GM21786 (cell line): ENCODE results near the gene EHMT2.
"Not testable (repeated sequence)": the region's sequence is repeated elsewhere in the genome, so short reads cannot be mapped to it uniquely, and the experiment has no call there.

Experiments
- ATAC-seq: cut with Tn5 transposase; IDR thresholded peaks from one replicate; pipeline ENCODE4 v1.9.1; 2021; ENCODE audit not compliant: unreplicated experiment

EHMT2 gene

DNA sequence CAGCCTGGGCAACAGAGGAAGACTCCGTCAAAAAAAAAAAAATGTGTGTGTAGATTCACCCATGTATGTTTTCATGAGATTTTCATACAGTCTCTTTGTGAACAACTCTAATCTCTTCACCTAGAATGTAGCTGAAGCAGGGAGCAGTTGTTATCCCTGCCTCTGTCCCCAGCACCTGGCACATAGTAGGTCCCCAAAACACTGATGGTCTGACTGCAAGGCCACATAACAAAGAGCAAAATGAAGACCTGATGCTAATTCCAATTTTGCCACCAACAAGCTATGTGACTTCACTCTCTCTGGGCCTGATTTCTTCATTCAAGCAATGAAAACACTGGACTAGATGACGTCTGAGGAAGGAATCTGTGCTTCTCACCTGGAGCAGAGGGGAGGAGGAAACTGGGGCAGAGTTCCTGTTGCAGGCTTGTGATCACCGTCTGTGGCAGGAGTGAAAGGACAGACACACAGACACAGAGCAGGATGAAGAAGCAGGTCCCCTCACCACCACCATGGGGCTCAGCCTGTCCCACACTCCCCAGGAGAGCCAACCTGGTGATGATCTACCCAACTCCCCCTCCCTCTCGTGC, 23.3 kb downstream of the EHMT2 start:
- ATAC-seq, result no peak

DNA sequence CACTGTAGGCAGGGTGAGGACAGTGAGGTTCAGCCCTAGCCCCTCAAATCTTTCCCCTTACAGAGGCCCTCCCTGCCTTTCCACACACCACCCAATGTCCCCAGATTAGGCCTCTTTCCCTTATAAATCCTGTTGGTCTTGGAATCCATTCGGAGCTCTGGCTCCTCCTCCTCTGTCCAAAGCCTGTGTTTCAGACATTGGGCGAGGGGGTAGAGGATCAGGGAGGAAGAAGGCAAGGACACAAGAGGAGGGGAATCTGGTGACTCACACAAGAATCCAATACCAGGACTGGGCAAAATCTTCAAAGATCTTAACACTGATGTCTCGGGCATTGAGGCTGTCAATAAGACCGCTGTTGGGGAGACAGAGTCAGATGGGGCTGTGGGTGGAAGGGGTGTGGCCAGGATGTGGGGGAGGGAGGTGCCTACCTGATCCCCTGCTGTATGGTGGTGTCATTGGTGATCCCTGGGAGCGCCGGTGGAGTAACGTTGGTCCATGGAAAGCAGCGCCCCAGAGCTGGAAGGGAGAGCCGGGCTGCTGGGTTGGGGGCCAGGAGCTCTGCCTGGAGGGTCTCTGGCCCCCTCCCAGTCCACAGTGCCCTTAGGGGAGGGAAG, 26.3 kb downstream of the EHMT2 start:
- no peak for ATAC-seq

DNA sequence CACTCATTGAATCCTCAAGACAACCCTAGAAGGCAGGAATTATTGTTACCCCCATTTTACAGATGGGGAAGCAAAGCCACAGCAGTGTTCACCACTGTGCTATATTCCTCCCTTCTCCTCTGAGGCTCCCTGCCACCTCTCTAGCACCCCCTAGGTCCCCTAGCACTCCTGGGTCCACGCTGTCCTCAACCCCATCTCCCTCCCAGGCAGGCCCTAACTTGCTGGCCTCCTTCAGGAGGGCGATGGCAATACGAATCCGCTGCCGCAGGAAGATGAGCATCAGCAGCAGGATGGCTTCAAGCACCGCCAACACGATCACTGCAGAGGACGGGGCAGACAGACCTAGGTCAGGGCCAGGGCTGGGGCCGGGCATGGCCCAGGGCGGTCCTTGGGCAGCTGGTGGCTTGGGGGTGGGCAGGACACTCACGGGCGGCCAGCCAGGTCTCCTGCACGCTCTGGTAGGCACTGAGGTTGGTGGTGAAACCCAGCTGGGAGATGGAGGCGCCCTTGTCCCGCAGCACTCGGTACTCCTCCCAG, 27.0 kb downstream of the EHMT2 start:
- no peak for ATAC-seq

DNA sequence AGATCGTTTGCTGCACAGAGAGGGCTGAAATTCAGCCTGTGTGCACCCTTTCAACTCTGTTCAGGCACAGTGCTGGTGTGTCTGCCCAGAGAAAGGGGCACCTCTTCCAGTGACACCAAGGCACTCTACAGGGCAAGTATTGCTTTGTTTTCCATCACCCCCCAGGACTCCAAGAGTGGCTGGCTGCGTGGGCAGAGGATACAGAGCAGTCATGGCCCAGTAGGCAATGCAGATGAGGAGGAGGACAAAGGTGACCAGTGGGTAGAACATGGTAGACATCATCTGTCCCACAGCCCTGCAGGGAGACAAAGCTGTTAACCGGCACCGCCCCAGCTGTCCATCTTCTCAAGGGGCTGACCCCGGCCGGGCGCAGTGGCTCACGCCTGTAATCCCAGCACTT, 28.2 kb downstream of the EHMT2 start:
- no peak for ATAC-seq

DNA sequence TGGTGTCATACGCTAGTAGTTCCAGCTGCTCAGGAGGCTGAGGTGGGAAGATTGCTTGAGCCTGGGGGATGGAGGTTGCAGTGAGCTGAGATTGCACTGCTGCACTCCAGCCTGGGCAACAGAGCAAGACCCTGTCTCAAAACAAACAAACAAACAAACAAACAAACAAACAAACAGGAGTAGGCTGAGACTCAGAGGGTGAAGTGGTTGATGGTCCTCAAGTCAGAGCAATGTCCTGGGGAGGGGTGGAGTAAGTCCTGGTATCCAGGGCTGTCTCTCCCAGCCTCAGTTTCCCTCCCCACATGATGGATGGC, 28.9 kb downstream of the EHMT2 start:
- ATAC-seq, result not testable (repeated sequence)

DNA sequence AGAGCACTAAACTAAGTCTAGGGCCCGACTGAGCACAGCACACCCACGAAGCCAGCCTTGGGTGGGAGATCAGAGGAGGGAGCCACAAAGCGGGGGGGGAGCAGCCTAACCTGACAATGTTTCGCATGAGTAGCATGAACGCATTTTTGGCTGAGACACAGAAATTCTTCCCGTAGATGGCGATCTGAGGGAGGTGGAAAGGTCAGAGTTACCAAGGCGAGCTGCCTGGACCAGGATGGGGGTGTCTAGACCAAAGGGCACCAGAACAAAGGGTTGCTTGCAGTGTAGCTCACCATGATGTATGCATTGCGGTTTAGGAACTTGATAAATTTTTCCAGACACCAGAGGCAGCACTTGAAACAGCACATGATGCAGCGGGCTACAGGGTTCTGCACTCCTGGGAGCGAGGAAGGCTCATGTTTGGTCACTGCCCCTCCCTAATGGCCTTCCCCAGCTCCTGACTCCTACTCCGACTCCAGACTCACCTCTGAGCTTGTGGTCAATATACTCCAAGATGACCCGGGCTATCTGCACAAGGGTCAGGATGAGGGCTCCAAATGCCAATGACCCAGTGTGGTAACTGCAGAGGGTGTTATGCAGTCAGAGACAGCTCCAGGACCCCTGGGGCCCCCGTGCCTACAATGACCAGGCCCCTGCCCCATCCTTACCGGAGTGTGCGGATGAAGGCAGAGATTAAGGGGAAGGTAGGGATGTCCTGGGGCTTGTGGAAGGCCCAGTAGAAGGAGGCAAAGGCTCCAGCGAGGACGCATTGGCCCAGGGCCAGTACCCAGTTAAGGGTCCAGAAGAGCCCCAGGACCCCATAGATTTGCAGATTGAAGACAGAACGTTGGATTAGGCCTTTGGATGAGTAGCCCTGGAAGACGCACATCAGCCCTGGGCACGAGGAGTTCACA, 32.0 kb downstream of the EHMT2 start:
- ATAC-seq, result no peak

DNA sequence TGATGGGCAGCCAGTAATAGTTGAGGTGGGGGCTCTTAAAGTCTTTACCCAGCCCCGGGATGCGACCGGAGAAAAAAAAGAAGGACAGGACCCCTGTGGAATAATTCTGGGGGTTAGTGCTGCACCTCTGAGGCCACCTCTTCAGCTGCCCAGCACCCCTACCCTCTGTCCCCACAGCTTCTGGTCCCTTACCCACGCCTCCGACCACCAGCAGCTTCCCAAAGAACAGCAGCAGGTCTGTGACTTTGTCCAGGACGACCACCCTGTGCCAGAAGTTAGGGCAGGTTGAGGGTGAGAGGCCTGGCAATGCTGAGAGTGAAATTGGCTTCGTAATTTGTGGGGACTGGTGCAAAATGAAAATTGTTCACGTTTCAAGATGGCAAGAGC, 32.7 kb downstream of the EHMT2 start:
- ATAC-seq, result no peak

DNA sequence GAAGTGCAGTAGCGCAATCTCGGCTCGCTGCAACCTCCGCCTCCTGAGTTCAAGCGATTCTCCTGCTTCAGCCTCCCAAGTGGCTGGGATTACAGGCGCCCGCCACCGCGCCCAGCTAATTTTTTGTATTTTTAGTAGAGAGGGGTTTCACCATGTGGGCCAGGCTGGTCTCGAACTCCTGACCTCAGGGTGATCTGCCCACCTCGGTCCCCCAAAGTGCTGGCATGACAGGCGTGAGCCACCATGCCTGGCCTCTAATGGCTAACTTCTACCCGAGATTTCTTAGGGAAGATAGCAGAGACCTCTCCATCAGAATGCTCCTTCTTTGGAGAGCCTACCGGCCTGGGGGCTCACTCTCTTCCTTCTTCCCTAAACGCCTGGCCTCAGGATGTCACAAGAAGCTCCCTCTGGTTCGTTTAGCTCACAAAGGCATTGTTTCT, 33.4 kb downstream of the EHMT2 start:
- not testable (repeated sequence) for ATAC-seq

DNA sequence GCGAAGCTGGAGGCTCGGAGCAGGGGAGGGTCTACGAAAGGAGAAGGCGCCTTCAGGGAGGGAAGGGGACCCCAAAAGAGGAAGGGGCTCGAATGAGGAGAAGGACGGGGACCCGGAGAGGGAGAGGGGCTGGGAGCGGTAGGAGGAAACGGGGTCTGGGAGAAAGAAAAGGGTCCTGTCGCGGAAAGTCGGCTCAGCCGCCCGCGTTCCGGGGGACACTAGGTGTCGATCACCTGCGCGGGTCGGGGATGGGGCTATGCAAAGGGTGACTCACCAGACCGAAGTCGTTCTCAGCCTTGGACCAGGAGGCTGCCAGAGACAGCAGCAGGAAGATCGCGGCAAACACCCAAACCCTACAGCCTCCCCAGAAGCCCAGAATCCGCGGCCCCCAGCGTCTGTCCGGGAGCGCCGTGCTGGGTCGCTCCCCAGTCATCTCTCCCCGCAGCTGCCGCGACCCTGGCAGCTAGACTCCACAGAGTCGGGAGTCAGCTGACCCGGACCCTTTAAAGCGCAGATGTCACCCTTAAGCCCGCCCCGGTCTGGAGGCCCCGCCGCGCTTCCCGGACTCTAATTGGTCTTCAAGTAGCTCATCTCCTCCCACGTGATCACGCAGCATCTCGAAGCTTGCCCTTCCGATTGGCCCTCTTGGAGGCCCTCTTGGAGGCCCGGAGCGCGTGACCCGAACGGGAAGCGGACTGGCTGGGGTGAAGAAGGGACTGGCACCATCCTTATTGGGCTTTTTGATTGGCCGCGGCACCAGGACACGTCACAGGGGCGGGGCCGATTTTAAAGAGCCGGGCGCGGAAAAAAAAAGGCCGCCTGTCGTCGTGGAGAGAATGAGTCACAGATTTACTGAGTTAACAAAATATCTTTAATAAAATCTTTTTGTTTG, 34.9 kb downstream of the EHMT2 start, which contains the start of gene NEU1:
TSS of gene NEU1 (minus strand) at position 478 of the 892 bp plus-strand sequence. CDS start at position 433, 45 bp downstream.
- peak; percentile 92 for ATAC-seq

DNA sequence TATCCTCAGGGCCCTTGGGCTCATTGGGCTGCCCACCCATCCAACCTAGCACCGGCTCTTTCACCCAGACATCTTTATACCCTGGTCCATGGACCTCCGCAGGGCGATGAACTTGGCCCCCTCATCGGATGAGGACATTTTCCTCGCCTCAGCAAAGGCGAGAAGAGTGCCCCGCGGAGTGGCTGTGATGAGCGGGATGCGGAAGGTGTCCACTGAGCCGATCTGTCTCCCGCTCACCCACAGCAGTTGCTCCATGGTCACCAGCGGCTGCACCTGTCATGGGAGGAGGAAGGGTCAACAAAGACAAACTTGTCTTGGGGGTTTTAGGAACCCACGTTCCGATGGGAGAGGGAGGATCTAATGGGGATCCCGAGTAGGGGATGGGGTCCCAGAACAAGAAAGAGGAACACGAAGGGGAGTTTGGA, 35.6 kb downstream of the EHMT2 start:
- no peak for ATAC-seq

DNA sequence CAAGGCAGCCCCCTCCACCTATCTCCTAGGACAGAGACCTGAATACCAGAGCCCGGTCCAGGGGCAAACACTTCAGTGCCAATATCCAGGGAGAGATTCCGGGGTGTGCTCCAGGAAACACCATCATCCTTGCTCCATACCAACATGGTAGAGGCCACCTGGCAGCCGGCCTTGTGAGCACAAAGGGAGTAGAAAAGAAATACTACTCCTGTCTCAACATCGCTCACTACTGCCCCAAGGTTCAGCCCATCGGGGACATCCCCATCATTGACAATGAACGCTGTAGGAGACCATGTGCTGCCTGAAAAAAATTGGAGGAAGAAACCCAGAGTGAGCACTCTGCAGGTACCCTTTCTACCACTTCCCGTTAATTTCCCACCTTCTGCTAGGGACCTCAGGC, 36.3 kb downstream of the EHMT2 start:
- ATAC-seq, result no peak

DNA sequence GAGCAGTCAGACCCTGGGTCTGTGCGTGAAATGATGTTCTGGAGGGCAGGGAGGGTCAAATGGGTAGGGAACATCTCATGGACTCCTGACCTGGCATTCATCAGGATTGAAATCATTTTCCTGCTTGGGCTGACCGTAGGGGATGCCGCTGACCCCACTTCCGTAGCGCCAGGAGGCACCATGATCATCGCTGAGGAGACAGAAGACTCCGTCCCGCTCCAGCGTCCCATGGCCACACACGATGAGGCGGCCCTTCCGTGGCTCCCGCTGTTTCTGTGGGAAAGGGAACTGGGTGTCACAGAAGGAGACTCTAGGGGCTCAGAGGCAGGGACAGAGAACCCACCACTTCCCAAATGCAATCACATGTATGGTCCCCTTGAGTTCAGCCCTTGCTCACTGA, 37.1 kb downstream of the EHMT2 start:
- no peak for ATAC-seq

DNA sequence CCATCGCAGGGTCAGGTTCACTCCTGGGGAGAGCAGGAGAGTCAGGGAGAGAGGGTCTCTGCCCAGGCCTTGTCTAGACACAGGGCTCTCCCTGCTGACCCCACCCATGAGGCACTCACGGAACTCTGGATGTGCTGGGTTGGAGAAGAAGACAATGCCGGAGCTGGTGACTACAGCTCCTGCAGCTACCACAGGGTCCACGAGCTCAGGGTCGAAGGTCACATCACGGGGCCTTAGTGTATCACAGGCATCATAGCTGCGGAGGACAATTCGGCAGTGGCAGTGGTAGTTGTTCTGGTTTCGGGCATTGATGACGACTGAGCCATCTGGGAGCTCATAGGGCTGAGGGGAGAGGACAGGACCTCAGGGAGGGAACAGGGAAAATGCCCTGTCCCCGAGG, 37.6 kb downstream of the EHMT2 start:
- ATAC-seq, result no peak

DNA sequence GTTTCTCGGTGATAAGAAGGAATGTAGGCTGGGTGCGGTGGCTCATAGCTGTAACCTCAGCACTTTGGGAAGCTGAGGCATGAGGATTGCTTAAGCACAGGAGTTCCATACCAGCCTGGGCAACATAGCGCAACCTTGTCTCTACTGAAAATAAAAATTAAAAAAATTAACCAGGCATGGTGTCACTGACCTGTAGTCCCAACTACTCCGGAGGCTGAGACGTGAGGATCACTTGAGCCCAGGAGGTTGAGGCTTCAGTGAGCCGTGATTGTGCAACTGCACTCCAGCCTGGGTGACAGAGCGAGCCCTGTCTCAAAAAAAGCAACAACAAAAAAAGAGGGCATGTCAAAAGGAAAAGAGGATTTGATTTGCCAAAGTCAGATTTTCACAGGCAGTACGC, 38.8 kb downstream of the EHMT2 start:
- ATAC-seq, result no peak

DNA sequence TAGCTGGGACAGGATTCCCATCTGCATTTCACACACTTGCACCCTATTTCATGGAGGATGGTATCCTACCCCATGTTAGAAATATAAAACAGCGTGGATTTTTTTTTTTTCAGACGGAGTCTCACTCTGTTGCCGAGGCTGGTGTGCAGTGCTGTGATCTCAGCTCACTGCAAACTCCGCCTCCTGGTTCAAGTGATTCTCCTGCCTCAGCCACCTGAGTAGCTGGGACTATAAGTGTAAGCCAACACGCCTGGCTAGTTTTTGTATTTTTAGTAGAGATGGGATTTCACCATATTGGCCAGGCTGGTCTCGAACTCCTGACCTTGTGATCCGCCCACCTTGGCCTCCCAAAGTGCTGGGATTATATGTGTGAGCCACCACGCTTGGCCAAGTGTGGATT, 39.7 kb downstream of the EHMT2 start:
- ATAC-seq, result not testable (repeated sequence)

DNA sequence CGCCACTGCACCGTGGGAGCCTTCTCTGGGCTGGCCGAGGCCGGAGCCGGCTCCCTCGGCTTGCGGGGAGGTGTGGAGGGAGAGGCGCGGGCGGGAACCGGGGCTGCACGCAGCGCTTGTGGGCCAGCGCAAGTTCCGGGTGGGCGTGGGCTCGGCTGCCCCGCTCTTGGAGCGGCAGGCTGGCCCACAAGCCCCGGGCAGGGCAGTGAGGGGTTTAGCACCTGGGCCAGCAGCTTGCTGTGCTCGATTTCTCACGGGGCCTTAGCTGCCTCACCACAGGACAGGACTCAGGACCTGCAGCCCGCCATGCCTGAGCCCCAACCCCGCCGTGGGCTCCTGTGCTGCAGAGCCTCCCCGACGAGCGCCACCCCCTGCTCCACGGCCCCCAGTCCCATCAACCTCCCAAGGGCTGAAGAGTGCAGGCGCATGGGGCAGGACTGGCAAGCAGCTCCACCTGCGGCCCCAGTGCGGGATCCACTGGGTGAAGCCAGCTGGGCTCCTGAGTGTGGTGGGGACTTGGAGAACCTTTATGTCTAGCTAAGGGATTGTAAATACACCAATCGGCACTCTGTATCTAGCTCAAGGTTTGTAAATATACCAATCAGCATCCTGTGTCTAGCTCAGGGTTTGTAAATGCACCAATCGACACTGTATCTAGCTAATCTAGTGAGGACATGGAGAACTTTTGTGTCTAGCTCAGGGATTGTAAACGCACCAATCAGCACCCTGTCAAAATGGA, 45.3 kb downstream of the EHMT2 start:
- ATAC-seq, result not testable (repeated sequence)

DNA sequence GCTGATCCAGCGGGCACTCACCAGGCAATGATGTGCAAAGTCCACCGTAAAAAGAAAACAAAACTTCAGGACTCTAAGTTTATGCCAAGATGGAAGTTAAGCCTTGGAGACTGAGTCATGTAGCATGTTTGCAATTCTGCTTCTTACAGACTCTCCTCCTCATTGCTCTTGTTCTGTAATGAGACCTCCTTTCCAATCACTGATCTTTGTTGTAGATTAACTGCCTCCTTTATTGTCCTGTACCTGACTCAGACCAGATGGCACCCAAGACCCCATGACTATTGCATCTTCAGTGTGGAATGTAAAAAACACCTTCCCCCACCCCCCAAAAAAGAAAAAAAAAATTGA, 46.0 kb downstream of the EHMT2 start:
- no peak for ATAC-seq

DNA sequence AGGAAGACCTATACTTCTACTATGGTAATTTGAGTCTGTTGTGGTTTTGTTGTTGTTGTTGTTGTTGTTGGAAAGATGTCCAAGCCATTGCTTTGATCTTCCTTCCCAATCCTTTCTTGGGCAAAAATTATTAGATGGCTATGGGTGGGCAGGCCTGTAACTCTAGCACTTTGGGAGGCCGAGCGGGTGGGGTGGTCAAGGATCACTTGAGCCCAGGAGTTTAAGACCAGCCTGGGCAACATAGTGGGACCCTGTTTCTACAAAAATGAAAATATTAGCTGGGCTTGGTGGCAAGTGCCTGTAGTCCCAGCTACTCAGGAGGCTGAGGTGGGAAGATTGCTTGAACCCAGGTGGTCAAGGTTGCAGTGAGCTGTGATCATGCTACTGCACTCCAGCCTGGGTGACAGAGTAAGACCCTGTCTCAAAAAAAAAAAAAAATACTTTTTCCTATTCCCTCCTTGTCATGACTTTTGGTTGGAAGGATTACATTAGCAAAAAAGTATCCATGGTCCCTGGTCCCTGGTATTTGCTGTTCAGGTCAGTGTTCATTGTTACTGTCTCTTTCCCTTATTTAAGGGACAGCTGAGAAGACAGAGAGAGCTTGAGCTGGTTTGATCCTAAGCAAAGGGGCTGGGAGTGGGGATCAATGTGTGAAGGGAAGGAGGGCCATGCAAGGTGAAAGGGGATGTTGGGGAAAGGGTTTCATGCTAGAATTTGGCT, 46.6 kb downstream of the EHMT2 start:
- ATAC-seq, result no peak

DNA sequence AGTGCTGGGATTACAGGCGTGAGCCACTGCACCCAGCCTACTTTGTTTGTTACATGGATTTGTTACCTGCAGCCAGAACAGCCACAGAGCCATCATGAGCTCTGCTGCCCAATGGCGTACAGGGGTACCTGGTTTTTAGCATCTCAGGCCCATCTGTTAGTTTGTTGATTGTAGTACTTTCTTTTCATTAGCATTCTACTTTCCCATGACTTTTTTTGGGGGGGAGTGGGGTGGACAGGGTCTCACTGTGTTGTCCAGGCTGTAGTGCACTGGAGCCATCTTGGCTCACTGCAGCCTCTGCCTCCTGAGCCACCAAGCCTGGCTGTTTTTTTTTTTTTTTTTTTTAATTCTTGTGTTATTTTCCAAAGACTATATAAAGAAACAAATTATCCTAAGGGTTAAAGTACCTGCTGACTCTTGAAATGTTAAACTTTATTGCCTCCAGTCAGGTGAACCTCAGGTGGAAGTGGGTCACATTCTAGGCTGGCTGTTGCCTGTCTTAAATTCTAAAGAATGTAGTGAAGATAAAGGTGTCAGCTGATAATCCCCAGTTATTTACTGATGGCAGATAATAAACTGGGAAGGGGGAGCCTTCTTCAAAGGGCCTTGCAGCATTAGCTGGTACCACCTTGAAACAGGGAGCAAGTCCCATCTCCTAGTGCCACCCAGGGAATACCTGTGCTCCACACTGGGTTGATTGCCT, 50.1 kb downstream of the EHMT2 start:
- no peak for ATAC-seq
